ENCODE measurements around the gene TAL2.
A peak's percentile ranks its signal among the peaks of the same experiment; 100 is the strongest.

TAL2 gene

DNA sequence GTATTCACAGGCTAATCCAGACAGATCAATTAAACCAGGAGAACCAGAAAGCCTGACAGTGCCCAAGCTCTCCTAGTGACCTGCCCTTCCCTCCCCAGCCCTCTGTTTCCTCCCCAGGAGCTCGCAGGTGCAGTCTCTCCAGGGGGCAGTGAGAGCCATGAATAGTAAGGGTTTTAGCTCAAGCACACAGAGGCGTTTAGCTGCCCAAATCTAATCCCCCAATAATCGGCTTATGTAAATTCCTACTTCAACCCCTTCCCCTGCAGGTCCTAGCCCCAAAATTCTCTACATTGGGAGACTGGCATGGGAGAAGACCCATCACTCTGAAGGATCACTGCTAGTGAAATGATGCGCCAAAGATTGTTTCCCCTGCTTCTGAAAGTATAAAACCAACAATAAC lies 10.5 kb upstream of the TAL2 start:
- Histone ChIP-seq H3K9me3 (ENCODE audit: control insufficient read depth, low read length) (no peaks in the 10 kb centered on the region), H3K36me3 (ENCODE audit: control insufficient read depth, insufficient read depth, low read length) (no peaks in the 10 kb centered on the region), H3K27me3 (ENCODE audit: control insufficient read depth, insufficient read depth, low read length) (peaks cover 21% of the 10 kb centered on the region), H3K4me1 (ENCODE audit: control insufficient read depth, insufficient read depth, low read length) (no peaks in the 10 kb centered on the region), H3K4me3 (ENCODE audit: low read length) (no peak overlapping the region), H3K9ac (ENCODE audit: low read length) (no peak overlapping the region)

DNA sequence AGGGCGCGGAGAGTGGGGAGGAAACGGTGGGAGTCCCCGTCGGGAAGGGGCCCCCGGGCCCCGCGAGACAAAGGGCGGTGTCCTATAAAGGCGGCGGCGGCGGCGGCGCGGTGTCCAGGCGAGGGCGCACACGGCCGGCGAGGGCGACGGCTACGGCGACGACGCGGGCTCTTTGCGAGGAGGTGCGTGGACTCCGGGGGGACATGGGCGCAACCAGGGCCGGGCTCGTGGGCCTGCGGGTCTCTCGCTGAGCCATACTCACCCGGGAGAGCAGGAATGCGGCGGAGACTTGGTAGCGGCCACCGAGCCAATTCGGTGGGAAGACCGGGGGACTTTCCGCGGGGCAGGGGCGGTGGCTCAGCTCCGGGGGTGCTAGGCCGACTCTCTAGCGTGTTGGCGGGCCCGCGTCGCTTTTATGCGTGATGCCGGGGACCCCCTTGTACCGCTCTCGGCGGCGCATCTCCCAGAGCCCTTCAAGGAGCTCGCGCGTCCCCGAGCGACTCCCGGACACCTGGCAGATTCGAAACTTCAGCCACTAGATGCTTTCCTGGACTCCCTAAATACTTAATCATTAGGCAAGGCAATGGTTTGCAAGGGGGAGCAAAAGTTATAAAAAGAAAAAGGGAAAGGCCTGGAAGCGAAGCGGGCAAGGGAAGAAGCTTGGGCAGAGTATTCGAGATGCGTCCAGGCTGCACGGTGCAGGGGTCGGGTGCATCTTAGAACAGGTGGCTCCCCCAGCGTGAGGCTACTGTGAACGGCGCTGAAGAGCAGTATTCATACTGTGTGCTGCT lies 5.9 kb upstream of the TAL2 start:
- Histone ChIP-seq H3K9me3 (ENCODE audit: control insufficient read depth, low read length) (no peaks in the 10 kb centered on the region), H3K9ac (ENCODE audit: low read length) (peak overlapping the region; percentile 17), H3K27me3 (ENCODE audit: control insufficient read depth, insufficient read depth, low read length) (peaks cover 29% of the 10 kb centered on the region), H3K36me3 (ENCODE audit: control insufficient read depth, insufficient read depth, low read length) (no peaks in the 10 kb centered on the region), H3K4me1 (ENCODE audit: control insufficient read depth, insufficient read depth, low read length) (no peaks in the 10 kb centered on the region), H3K4me3 (ENCODE audit: low read length) (peak overlapping the region; percentile 19)

DNA sequence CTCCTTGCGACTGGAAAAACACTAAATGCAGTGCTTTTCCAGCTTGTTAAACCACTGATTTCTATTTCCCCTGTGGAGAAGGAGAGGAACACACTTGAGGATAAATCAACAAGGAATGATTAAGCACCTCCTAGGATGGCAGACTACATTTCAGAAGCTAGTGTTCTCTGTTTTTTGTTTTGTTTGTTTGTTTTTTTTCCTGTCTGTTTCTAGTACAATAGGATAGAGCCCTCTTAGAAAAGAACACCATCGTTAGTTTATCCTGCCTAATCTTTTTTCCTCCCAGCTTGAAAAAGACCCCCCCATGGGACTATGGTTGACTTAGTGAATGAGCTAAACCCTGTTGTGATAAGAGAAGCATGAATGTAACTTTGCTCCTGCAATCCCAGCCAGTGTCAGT lies 3.9 kb upstream of the TAL2 start:
- Histone ChIP-seq H3K27me3 (ENCODE audit: control insufficient read depth, insufficient read depth, low read length) (peaks cover 29% of the 10 kb centered on the region), H3K4me1 (ENCODE audit: control insufficient read depth, insufficient read depth, low read length) (no peaks in the 10 kb centered on the region), H3K9me3 (ENCODE audit: control insufficient read depth, low read length) (no peaks in the 10 kb centered on the region), H3K9ac (ENCODE audit: low read length) (no peak overlapping the region), H3K4me3 (ENCODE audit: low read length) (no peak overlapping the region), H3K36me3 (ENCODE audit: control insufficient read depth, insufficient read depth, low read length) (no peaks in the 10 kb centered on the region)

DNA sequence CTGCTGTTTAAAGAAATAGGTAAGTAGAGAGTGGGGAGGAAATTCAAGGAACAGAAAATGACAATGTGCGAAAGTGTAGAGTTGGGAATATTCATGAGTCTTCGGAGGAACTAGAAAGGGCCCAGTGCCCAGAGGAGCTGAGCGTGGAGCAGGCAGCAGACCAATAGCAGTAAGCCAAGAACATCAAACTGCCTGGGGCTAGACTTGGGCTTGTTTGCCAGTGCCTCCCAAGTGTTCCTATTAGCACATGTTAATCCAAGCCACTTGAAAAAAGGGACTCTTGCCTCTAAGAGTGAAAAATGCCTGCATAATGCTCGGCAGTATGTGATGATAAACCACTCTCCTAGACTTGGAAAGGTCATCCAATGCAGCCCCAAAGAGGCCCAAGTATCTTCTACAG lies 1.2 kb upstream of the TAL2 start:
- Histone ChIP-seq H3K9me3 (ENCODE audit: control insufficient read depth, low read length) (no peaks in the 10 kb centered on the region), H3K9ac (ENCODE audit: low read length) (no peak overlapping the region), H3K27me3 (ENCODE audit: control insufficient read depth, insufficient read depth, low read length) (peaks cover 15% of the 10 kb centered on the region), H3K36me3 (ENCODE audit: control insufficient read depth, insufficient read depth, low read length) (no peaks in the 10 kb centered on the region), H3K4me1 (ENCODE audit: control insufficient read depth, insufficient read depth, low read length) (no peaks in the 10 kb centered on the region), H3K4me3 (ENCODE audit: low read length) (no peak overlapping the region)

GRCh38 chr9:105663914-105664313 lies 1.7 kb downstream of the TAL2 start:
- Histone ChIP-seq H3K4me3 (ENCODE audit: low read length) (no peak overlapping the region), H3K9me3 (ENCODE audit: control insufficient read depth, low read length) (no peaks in the 10 kb centered on the region), H3K27me3 (ENCODE audit: control insufficient read depth, insufficient read depth, low read length) (no peaks in the 10 kb centered on the region), H3K36me3 (ENCODE audit: control insufficient read depth, insufficient read depth, low read length) (no peaks in the 10 kb centered on the region), H3K4me1 (ENCODE audit: control insufficient read depth, insufficient read depth, low read length) (no peaks in the 10 kb centered on the region), H3K9ac (ENCODE audit: low read length) (no peak overlapping the region)

- Histone ChIP-seq H3K27me3 (ENCODE audit: control insufficient read depth, insufficient read depth, low read length) (no peaks in the 10 kb centered on the region), H3K9me3 (ENCODE audit: control insufficient read depth, low read length) (no peaks in the 10 kb centered on the region), H3K9ac (ENCODE audit: low read length) (no peak overlapping the region), H3K4me3 (ENCODE audit: low read length) (no peak overlapping the region), H3K4me1 (ENCODE audit: control insufficient read depth, insufficient read depth, low read length) (no peaks in the 10 kb centered on the region), H3K36me3 (ENCODE audit: control insufficient read depth, insufficient read depth, low read length) (no peaks in the 10 kb centered on the region)
Observed at GRCh38 chr9:105667867-105668266, 5.6 kb downstream of the TAL2 start.

DNA sequence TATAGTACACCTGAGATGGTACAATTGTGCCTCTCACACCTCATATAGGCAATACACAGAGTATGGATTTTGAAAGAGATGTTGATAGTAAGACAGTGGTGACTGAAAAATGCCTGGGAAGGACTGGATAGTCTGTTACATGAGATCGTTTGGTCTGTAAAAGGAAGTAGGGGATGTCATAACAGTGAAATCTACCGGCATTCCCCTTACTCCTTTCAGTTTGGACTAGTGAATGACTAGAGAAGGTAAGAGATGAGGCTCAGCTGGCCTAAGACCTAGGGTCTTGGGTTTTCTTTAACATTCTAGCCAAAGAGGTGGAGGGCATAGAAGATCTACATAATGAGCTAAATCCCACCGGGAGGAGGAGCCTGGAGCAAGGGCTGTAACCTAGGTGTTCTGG lies 8.1 kb downstream of the TAL2 start:
- Histone ChIP-seq H3K4me3 (ENCODE audit: low read length) (no peak overlapping the region), H3K36me3 (ENCODE audit: control insufficient read depth, insufficient read depth, low read length) (no peaks in the 10 kb centered on the region), H3K9me3 (ENCODE audit: control insufficient read depth, low read length) (no peaks in the 10 kb centered on the region), H3K4me1 (ENCODE audit: control insufficient read depth, insufficient read depth, low read length) (no peaks in the 10 kb centered on the region), H3K27me3 (ENCODE audit: control insufficient read depth, insufficient read depth, low read length) (peaks cover 5% of the 10 kb centered on the region), H3K9ac (ENCODE audit: low read length) (no peak overlapping the region)

GRCh38 chr9:105670775-105671174 lies 8.5 kb downstream of the TAL2 start:
- Histone ChIP-seq H3K4me1 (ENCODE audit: control insufficient read depth, insufficient read depth, low read length) (no peaks in the 10 kb centered on the region), H3K9me3 (ENCODE audit: control insufficient read depth, low read length) (no peaks in the 10 kb centered on the region), H3K36me3 (ENCODE audit: control insufficient read depth, insufficient read depth, low read length) (no peaks in the 10 kb centered on the region), H3K27me3 (ENCODE audit: control insufficient read depth, insufficient read depth, low read length) (peaks cover 5% of the 10 kb centered on the region), H3K9ac (ENCODE audit: low read length) (no peak overlapping the region), H3K4me3 (ENCODE audit: low read length) (no peak overlapping the region)

GRCh38 chr9:105672711-105673234 lies 10.5 kb downstream of the TAL2 start:
- Histone ChIP-seq H3K4me3 (ENCODE audit: low read length) (no peak overlapping the region), H3K9ac (ENCODE audit: low read length) (no peak overlapping the region), H3K9me3 (ENCODE audit: control insufficient read depth, low read length) (no peaks in the 10 kb centered on the region), H3K4me1 (ENCODE audit: control insufficient read depth, insufficient read depth, low read length) (no peaks in the 10 kb centered on the region), H3K36me3 (ENCODE audit: control insufficient read depth, insufficient read depth, low read length) (no peaks in the 10 kb centered on the region), H3K27me3 (ENCODE audit: control insufficient read depth, insufficient read depth, low read length) (peaks cover 5% of the 10 kb centered on the region)

- Histone ChIP-seq H3K9ac (ENCODE audit: low read length) (no peak overlapping the region), H3K4me3 (ENCODE audit: low read length) (no peak overlapping the region), H3K36me3 (ENCODE audit: control insufficient read depth, insufficient read depth, low read length) (no peaks in the 10 kb centered on the region), H3K9me3 (ENCODE audit: control insufficient read depth, low read length) (no peaks in the 10 kb centered on the region), H3K4me1 (ENCODE audit: control insufficient read depth, insufficient read depth, low read length) (no peaks in the 10 kb centered on the region), H3K27me3 (ENCODE audit: control insufficient read depth, insufficient read depth, low read length) (peaks cover 5% of the 10 kb centered on the region)
Observed at GRCh38 chr9:105673850-105674387, 11.7 kb downstream of the TAL2 start.

DNA sequence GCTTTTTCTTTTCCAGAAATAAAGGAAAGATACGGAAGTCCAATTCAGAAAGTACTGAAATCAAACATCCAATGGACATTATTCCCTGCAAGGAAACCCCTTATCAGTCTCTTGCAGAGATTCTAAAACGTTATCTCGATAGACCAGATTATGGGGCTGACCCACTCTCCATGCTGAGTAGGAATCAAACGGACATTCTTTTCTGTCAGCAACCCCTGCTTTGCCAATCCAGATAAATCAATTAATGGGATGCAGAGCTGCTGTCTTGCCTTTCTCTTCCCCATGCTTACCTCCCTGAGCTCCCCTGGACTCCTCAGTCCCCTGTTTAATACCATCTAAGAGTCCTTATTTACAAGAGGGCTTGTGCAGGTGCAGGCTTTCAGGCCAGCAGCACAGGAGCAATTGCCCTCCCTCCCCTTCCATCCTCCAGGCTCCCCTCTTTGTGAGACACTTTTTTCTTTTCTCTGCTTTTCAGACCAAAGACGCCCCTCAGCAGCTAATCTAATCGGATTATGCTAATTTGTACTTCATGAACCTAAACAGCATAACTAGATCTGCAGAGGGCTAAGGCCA lies 14.2 kb downstream of the TAL2 start:
- H3K4me3 ChIP-seq (ENCODE audit: low read length): no peak overlapping the region
- H3K9ac ChIP-seq (ENCODE audit: low read length): no peak overlapping the region
- H3K27me3 ChIP-seq (ENCODE audit: control insufficient read depth, insufficient read depth, low read length): peaks cover 5% of the 10 kb centered on the region
- no peaks in the 10 kb centered on the region for H3K4me1 ChIP-seq (ENCODE audit: control insufficient read depth, insufficient read depth, low read length)
- H3K9me3 ChIP-seq (ENCODE audit: control insufficient read depth, low read length): no peaks in the 10 kb centered on the region
- no peaks in the 10 kb centered on the region for H3K36me3 ChIP-seq (ENCODE audit: control insufficient read depth, insufficient read depth, low read length)

DNA sequence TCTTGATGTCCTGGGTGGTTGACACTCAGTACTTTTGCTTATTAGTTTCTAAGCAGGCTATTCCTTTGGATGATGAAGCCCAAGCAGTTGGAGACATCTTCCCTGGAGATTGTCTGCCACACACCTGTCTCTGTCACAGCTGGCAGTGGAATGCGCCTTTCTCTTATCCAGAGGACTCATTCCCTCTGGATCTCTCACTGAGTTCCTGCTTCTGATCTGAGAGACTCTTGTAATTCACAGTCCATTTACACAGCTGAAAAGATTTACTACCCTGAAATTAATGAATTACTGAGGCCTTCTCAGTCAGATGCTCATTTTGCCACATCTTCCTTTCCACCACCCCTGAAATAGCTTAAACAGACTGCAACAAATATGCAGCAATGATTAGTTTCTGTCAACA lies 15.9 kb downstream of the TAL2 start:
- Histone ChIP-seq H3K4me3 (ENCODE audit: low read length) (no peak overlapping the region), H3K36me3 (ENCODE audit: control insufficient read depth, insufficient read depth, low read length) (no peaks in the 10 kb centered on the region), H3K4me1 (ENCODE audit: control insufficient read depth, insufficient read depth, low read length) (no peaks in the 10 kb centered on the region), H3K9me3 (ENCODE audit: control insufficient read depth, low read length) (no peaks in the 10 kb centered on the region), H3K27me3 (ENCODE audit: control insufficient read depth, insufficient read depth, low read length) (peaks cover 5% of the 10 kb centered on the region), H3K9ac (ENCODE audit: low read length) (no peak overlapping the region)
